Karpas-422 (cell line): ENCODE data around the gene MSL3. TPM values are rescaled to one million over a fixed set of nuclear protein-coding genes. Genes with fewer than 3 reads are reported as not detected.

Experiments
- DNase-seq: peaks from one replicate; pipeline ENCODE4 v3.0.0-alpha.2; 2015
- H2AFZ ChIP-seq: fragments of 200-600 bp; sonication (generic); 2 replicates; pipeline ENCODE4 v1.6.1; 2014; ENCODE audit warnings: antibody characterized with exemption, low read length, mixed read lengths
- H3K27ac ChIP-seq: fragments of 200-600 bp; sonication (generic); 2 replicates; pipeline ENCODE4 v1.5.1; 2014; ENCODE audit warnings: mild to moderate bottlenecking, low read length, moderate library complexity
- H3K27me3 ChIP-seq: fragments of 200-600 bp; sonication (generic); 2 replicates; pipeline ENCODE4 v1.6.1; 2014; ENCODE audit warnings: low read length, mixed read lengths
- H3K36me3 ChIP-seq: fragments of 200-600 bp; sonication (generic); 2 replicates; pipeline ENCODE4 v1.6.1; 2014; ENCODE audit warnings: low read length, mixed read lengths; ENCODE audit not compliant: insufficient read depth
- H3K4me1 ChIP-seq: fragments of 200-600 bp; sonication (generic); 2 replicates; pipeline ENCODE4 v1.6.1; 2014; ENCODE audit warnings: mild to moderate bottlenecking, low read length, mixed read lengths
- H3K4me2 ChIP-seq: fragments of 200-600 bp; sonication (generic); 2 replicates; pipeline ENCODE4 v1.6.1; 2014; ENCODE audit warnings: low read length, low read depth, mild to moderate bottlenecking; ENCODE audit not compliant: poor library complexity, severe bottlenecking
- H3K4me3 ChIP-seq: fragments of 200-600 bp; sonication (generic); 2 replicates; pipeline ENCODE4 v1.5.1; 2014; ENCODE audit warnings: mild to moderate bottlenecking, antibody characterized with exemption, low read length, mixed read lengths
- H3K79me2 ChIP-seq: fragments of 200-600 bp; sonication (generic); 2 replicates; pipeline ENCODE4 v1.6.1; 2014; ENCODE audit warnings: mild to moderate bottlenecking, low read length, mixed read lengths
- H3K9ac ChIP-seq: fragments of 200-600 bp; sonication (generic); 2 replicates; pipeline ENCODE4 v1.6.0; 2014; ENCODE audit warnings: low read length
- H3K9me2 ChIP-seq: fragments of 200-600 bp; sonication (generic), shearing (Covaris generic); replicated peaks from 2 replicates; pipeline ENCODE4 v1.6.0; 2014; ENCODE audit warnings: mild to moderate bottlenecking, low read length, moderate library complexity; ENCODE audit not compliant: insufficient read depth
- H3K9me3 ChIP-seq: fragments of 300-700, 200-600 bp; sonication (generic); 2 replicates; pipeline ENCODE4 v1.6.1; 2014; ENCODE audit warnings: low read length, mixed read lengths
- H4K20me1 ChIP-seq: fragments of 200-600 bp; sonication (generic); 2 replicates; pipeline ENCODE4 v1.6.1; 2014; ENCODE audit warnings: mild to moderate bottlenecking, antibody characterized with exemption, low read length, low read depth; ENCODE audit not compliant: insufficient read depth
- total RNA-seq: library from RNA; depleted of rRNA; stranded (reverse); fragments of >200 nt; shearing (Covaris generic); gene quantifications from 2 replicates; pipeline ENCODE4 v1.2.3, GENCODE V29; 2014; ENCODE audit warnings: low replicate concordance

Gene MSL3
- total RNA-seq, 1 experiment from 2014 or later = 69.2 TPM

- Histone ChIP-seq H4K20me1 (no peaks in the 10 kb centered on the region), H3K4me3 (no peak overlapping the region), H3K9me2 (no peaks in the 10 kb centered on the region), H3K79me2 (no peaks in the 10 kb centered on the region), H3K4me1 (no peaks in the 10 kb centered on the region), H3K9ac (no peak overlapping the region), H3K9me3 (no peaks in the 10 kb centered on the region), H3K4me2 (no peak overlapping the region), H3K27ac (no peak overlapping the region), H3K36me3 (no peaks in the 10 kb centered on the region), H2AFZ (no peak overlapping the region), H3K27me3 (no peaks in the 10 kb centered on the region)
- no peak for DNase-seq
Measured at GRCh38 chrX:11740794-11741193, 17.2 kb upstream of the MSL3 start.

GRCh38 chrX:11741574-11741973 lies 16.5 kb upstream of the MSL3 start:
- H3K27me3 ChIP-seq = no peaks in the 10 kb centered on the region
- H3K79me2 ChIP-seq = no peaks in the 10 kb centered on the region
- H3K36me3 ChIP-seq = no peaks in the 10 kb centered on the region
- H3K27ac ChIP-seq = no peak overlapping the region
- no peak overlapping the region for H3K9ac ChIP-seq
- no peaks in the 10 kb centered on the region for H3K9me2 ChIP-seq
- no peak for DNase-seq
- no peaks in the 10 kb centered on the region for H3K4me1 ChIP-seq
- H3K4me2 ChIP-seq = no peak overlapping the region
- H2AFZ ChIP-seq = no peak overlapping the region
- H3K9me3 ChIP-seq = no peaks in the 10 kb centered on the region
- no peak overlapping the region for H3K4me3 ChIP-seq
- no peaks in the 10 kb centered on the region for H4K20me1 ChIP-seq

GRCh38 chrX:11745881-11746280 lies 12.2 kb upstream of the MSL3 start:
- Histone ChIP-seq H3K27me3 (no peaks in the 10 kb centered on the region), H3K4me3 (no peak overlapping the region)

DNA sequence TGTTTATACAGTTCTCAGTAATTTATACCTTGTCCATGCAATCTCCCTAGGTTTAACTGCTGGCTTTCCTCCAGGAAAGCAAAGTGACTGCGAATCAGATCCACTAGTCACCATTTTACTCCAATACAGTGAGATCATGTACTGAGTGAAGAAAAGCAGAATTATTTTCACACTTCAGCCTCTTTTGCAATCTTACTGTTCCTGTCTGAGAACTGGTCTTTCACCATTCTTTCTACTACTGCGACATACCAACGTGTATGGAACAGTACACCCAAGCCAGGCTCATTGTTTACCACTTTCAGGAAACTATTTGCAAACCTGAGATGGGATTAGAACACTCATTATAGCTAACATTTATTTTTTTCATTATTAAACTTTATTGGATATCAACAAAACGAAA lies 8.0 kb upstream of the MSL3 start:
- H3K27me3 ChIP-seq = no peaks in the 10 kb centered on the region
- H3K4me2 ChIP-seq = no peak overlapping the region
- H4K20me1 ChIP-seq = no peaks in the 10 kb centered on the region
- DNase-seq = no peak
- H3K4me1 ChIP-seq = no peaks in the 10 kb centered on the region
- no peak overlapping the region for H2AFZ ChIP-seq
- H3K79me2 ChIP-seq = no peaks in the 10 kb centered on the region
- H3K4me3 ChIP-seq = no peak overlapping the region
- H3K9me3 ChIP-seq = no peaks in the 10 kb centered on the region
- H3K36me3 ChIP-seq = no peaks in the 10 kb centered on the region
- H3K9ac ChIP-seq = no peak overlapping the region
- H3K9me2 ChIP-seq = no peaks in the 10 kb centered on the region
- no peak overlapping the region for H3K27ac ChIP-seq

More at GRCh38 chrX:11745881-11746280, 12.2 kb upstream of the MSL3 start:
- Histone ChIP-seq H3K9me3 (no peaks in the 10 kb centered on the region), H3K36me3 (no peaks in the 10 kb centered on the region), H3K27ac (no peak overlapping the region), H4K20me1 (no peaks in the 10 kb centered on the region), H3K79me2 (no peaks in the 10 kb centered on the region), H2AFZ (no peak overlapping the region), H3K9me2 (no peaks in the 10 kb centered on the region), H3K4me2 (no peak overlapping the region), H3K4me1 (no peaks in the 10 kb centered on the region), H3K9ac (no peak overlapping the region)
- no peak for DNase-seq

GRCh38 chrX:11750694-11751093 lies 7.3 kb upstream of the MSL3 start:
- Histone ChIP-seq H3K9me2 (no peaks in the 10 kb centered on the region), H4K20me1 (no peaks in the 10 kb centered on the region), H3K79me2 (no peaks in the 10 kb centered on the region), H3K9me3 (no peaks in the 10 kb centered on the region), H3K36me3 (no peaks in the 10 kb centered on the region), H3K4me1 (no peaks in the 10 kb centered on the region), H3K9ac (no peak overlapping the region), H3K4me3 (no peak overlapping the region), H3K4me2 (no peak overlapping the region), H3K27me3 (no peaks in the 10 kb centered on the region), H3K27ac (no peak overlapping the region), H2AFZ (no peak overlapping the region)
- no peak for DNase-seq

GRCh38 chrX:11751261-11751660 lies 6.8 kb upstream of the MSL3 start:
- no peaks in the 10 kb centered on the region for H3K9me3 ChIP-seq
- H4K20me1 ChIP-seq = no peaks in the 10 kb centered on the region
- H3K79me2 ChIP-seq = no peaks in the 10 kb centered on the region
- H3K9me2 ChIP-seq = no peaks in the 10 kb centered on the region
- H3K9ac ChIP-seq = no peak overlapping the region
- H3K4me1 ChIP-seq = no peaks in the 10 kb centered on the region
- H3K36me3 ChIP-seq = no peaks in the 10 kb centered on the region
- no peak overlapping the region for H2AFZ ChIP-seq
- H3K4me2 ChIP-seq = no peak overlapping the region
- no peaks in the 10 kb centered on the region for H3K27me3 ChIP-seq
- H3K4me3 ChIP-seq = no peak overlapping the region
- H3K27ac ChIP-seq = no peak overlapping the region
- no peak for DNase-seq

DNA sequence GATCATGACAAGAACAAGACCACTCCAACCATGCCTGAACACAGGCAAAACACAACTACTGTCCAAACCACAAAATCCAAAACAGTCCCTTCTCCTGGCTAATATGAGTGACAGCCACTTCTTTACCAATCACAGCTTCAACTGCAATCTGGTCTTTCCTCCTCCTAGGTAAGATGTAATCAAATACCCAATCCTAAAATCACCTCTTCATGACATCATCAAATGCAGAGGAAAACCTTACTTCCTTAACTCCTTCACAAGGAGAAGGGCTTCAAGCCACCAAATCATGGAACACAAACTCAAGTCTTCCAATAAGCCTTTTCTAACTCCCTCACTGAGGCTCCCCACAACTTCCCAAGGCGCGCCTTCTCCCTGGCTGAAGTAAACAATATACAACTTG lies 4.4 kb upstream of the MSL3 start:
- H3K27me3 ChIP-seq = no peaks in the 10 kb centered on the region

DNA sequence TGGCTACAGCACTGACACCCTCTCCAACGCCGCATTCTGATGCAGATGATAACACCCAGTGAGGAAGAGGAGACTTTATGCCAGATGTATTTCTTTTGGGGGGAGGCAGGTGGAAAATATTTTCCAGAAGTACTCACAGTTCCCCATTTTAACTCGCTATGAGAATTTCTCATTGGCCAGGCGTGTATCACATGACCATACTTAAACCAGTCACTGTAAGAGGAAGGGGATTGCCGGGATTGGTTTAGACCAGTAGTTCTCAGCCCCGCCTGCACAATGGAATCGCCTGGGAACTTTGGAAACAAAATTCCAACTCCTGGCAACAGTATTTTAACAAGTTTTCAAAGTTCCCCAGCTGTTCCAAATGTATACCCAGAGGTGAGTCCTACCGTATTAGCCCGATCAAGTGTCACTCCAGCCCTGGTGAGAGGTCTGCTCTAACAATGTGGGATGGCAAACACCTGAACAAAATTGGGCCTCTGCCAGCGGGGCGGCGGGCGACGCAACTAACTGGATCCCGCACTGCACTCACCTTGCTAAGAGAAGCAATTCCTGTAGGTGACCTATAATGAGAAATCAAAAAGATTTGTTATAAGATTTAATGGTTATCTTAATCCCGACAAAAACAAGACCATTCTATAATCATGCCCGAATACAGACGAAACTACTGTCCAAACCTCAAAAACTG lies 2.9 kb upstream of the MSL3 start:
- DNase-seq = no peak
- Histone ChIP-seq H3K9me3 (no peaks in the 10 kb centered on the region), H3K9ac (no peak overlapping the region), H2AFZ (no peak overlapping the region), H3K4me2 (no peak overlapping the region), H4K20me1 (no peaks in the 10 kb centered on the region), H3K4me1 (peaks cover 8% of the 10 kb centered on the region), H3K27me3 (no peaks in the 10 kb centered on the region), H3K79me2 (no peaks in the 10 kb centered on the region), H3K27ac (no peak overlapping the region), H3K9me2 (no peaks in the 10 kb centered on the region), H3K36me3 (no peaks in the 10 kb centered on the region), H3K4me3 (no peak overlapping the region)

More for the DNA sequence above, 4.4 kb upstream of the MSL3 start:
- no peaks in the 10 kb centered on the region for H3K36me3 ChIP-seq
- H3K4me2 ChIP-seq = no peak overlapping the region
- H3K9ac ChIP-seq = no peak overlapping the region
- H3K9me2 ChIP-seq = no peaks in the 10 kb centered on the region
- no peaks in the 10 kb centered on the region for H3K79me2 ChIP-seq
- H2AFZ ChIP-seq = no peak overlapping the region
- DNase-seq = no peak
- H4K20me1 ChIP-seq = no peaks in the 10 kb centered on the region
- no peak overlapping the region for H3K4me3 ChIP-seq
- H3K27ac ChIP-seq = no peak overlapping the region
- no peaks in the 10 kb centered on the region for H3K9me3 ChIP-seq
- H3K4me1 ChIP-seq = peaks cover 8% of the 10 kb centered on the region
